Measurements from ENCODE around the gene FAM53A. TPM values are rescaled to one million over a fixed set of nuclear protein-coding genes. Genes with fewer than 3 reads are reported as not detected.

FAM53A gene
- total and polyA plus RNA-seq, 2 of the 13 experiments (the other 11 are each of a cell fraction or from before 2014, with no cell fraction given): 0.48 to 1.1 TPM

DNA sequence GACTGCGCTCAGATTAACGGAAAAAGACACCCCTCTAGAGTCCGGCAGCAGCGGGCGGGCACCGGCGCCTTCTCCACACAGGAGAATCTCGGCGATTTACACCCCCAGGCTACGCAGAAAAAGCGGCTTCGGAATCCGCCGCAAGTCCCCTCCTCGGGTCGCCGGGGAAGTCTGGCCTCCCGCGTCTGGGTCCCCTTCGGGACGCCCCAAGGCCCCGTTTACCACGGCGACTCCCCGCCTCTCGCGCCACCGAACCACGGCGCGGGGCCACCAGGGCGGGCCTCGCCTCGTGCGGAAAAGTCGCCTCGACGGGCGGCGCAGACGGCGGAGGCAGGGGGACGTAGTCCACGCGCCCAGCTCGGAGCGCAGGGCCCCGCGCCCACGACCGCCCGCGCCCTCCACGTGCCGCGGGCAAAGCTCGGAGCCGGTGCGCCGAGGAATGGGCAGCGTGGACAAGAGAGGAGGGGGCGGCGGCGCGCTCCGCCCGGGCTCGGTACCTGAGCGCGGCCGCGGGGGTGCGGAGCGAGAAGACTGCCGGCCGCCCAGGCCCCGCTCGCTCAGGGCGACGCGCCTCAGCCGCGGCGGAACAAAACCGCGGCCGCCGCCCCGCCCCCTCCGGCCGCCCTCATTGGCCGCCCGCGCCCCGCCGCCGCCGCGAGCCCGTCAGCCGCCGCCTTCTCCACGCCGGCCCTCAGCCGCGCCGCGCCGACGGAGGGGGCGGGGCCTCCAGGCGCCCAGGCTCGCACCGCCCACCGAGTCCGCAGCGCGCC lies at the start of gene FAM53A (continued):
- TF ChIP-seq, protein P1, sequence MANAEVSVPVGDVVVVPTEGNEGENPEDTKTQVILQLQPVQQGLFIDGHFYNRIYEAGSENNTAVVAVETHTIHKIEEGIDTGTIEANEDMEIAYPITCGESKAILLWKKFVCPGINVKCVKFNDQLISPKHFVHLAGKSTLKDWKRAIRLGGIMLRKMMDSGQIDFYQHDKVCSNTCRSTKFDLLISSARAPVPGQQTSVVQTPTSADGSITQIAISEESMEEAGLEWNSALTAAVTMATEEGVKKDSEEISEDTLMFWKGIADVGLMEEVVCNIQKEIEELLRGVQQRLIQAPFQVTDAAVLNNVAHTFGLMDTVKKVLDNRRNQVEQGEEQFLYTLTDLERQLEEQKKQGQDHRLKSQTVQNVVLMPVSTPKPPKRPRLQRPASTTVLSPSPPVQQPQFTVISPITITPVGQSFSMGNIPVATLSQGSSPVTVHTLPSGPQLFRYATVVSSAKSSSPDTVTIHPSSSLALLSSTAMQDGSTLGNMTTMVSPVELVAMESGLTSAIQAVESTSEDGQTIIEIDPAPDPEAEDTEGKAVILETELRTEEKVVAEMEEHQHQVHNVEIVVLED (CRISPR knock-in tag; IDR thresholded peaks at IDR 0.05; ENCODE audit: borderline replicate concordance): no peak
- TF ChIP-seq ATF7-NPFF (CRISPR knock-in tag; IDR thresholded peaks at IDR 0.05; ENCODE audit: low read depth) (peak; percentile 58; the same call in 1 of the 2 replicates), ZNF264 (CRISPR knock-in tag; IDR thresholded peaks at IDR 0.05) (no peak), PRMT3 (CRISPR knock-in tag; IDR thresholded peaks at IDR 0.05; ENCODE audit: borderline replicate concordance, low read depth) (no peak), ZNF367 (CRISPR knock-in tag; IDR thresholded peaks at IDR 0.05; ENCODE audit: borderline replicate concordance) (no peak), ZNF816 (CRISPR knock-in tag; IDR thresholded peaks at IDR 0.05; ENCODE audit: borderline replicate concordance) (no peak), EZH2 (conservative IDR thresholded peaks at IDR 0.05; ENCODE audit: low read depth, low read length) (no peak), WIZ (CRISPR knock-in tag; IDR thresholded peaks at IDR 0.05) (no peak), RBFOX2 (IDR thresholded peaks at IDR 0.05; ENCODE audit: low read depth, low read length) (peak; percentile 65), ZNF577 (CRISPR knock-in tag; IDR thresholded peaks at IDR 0.05; ENCODE audit: borderline replicate concordance, low read depth) (no peak), ZNF547 (CRISPR knock-in tag; IDR thresholded peaks at IDR 0.05) (no peak), KLF9 (CRISPR knock-in tag; IDR thresholded peaks at IDR 0.05; ENCODE audit: low read depth) (no peak), SNAI1 (CRISPR knock-in tag; IDR thresholded peaks at IDR 0.05; ENCODE audit: borderline replicate concordance) (no peak), SOX13 (IDR thresholded peaks at IDR 0.05) (no peak), SOX13 (CRISPR knock-in tag; conservative IDR thresholded peaks at IDR 0.05 in 1 of 2, IDR thresholded peaks at IDR 0.05 in 1 of 2) (no peak), PITX1 (CRISPR knock-in tag; IDR thresholded peaks at IDR 0.05) (no peak), MTA1 (CRISPR knock-in tag; IDR thresholded peaks at IDR 0.05; ENCODE audit: borderline replicate concordance) (peak; percentile 53; the same call in 1 of the 2 replicates), YEATS2 (CRISPR knock-in tag; IDR thresholded peaks at IDR 0.05; ENCODE audit: borderline replicate concordance) (no peak), SRY (CRISPR knock-in tag; IDR thresholded peaks at IDR 0.05) (no peak; the same call in 1 of the 2 replicates), HOXA3 (CRISPR knock-in tag; IDR thresholded peaks at IDR 0.05) (peak; percentile 55), KLF11 (CRISPR knock-in tag; IDR thresholded peaks at IDR 0.05) (no peak), ZNF720 (CRISPR knock-in tag; IDR thresholded peaks at IDR 0.05) (no peak), POLR2AphosphoS2 (IDR thresholded peaks at IDR 0.05; ENCODE audit: low read depth, low read length) (no peak), ONECUT2 (CRISPR knock-in tag; IDR thresholded peaks at IDR 0.05) (no peak)
- TF ChIP-seq, protein P2, sequence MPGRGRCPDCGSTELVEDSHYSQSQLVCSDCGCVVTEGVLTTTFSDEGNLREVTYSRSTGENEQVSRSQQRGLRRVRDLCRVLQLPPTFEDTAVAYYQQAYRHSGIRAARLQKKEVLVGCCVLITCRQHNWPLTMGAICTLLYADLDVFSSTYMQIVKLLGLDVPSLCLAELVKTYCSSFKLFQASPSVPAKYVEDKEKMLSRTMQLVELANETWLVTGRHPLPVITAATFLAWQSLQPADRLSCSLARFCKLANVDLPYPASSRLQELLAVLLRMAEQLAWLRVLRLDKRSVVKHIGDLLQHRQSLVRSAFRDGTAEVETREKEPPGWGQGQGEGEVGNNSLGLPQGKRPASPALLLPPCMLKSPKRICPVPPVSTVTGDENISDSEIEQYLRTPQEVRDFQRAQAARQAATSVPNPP (CRISPR knock-in tag; IDR thresholded peaks at IDR 0.05): no peak
- TF ChIP-seq, protein P3, sequence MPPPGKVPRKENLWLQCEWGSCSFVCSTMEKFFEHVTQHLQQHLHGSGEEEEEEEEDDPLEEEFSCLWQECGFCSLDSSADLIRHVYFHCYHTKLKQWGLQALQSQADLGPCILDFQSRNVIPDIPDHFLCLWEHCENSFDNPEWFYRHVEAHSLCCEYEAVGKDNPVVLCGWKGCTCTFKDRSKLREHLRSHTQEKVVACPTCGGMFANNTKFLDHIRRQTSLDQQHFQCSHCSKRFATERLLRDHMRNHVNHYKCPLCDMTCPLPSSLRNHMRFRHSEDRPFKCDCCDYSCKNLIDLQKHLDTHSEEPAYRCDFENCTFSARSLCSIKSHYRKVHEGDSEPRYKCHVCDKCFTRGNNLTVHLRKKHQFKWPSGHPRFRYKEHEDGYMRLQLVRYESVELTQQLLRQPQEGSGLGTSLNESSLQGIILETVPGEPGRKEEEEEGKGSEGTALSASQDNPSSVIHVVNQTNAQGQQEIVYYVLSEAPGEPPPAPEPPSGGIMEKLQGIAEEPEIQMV (CRISPR knock-in tag; IDR thresholded peaks at IDR 0.05; ENCODE audit: low read depth): no peak
- TF ChIP-seq, protein P4, sequence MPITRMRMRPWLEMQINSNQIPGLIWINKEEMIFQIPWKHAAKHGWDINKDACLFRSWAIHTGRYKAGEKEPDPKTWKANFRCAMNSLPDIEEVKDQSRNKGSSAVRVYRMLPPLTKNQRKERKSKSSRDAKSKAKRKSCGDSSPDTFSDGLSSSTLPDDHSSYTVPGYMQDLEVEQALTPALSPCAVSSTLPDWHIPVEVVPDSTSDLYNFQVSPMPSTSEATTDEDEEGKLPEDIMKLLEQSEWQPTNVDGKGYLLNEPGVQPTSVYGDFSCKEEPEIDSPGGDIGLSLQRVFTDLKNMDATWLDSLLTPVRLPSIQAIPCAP (CRISPR knock-in tag; IDR thresholded peaks at IDR 0.05; ENCODE audit: low read depth): no peak

Measured in HepG2 (cell line).